Inflammatory macrophage treated with lipopolysaccharide for 1 hour (primary cell): ENCODE measurements around the gene RXRA.
A peak's percentile ranks its signal among the peaks of the same experiment; 100 is the strongest.

ENCODE experiments used
- DNase-seq, 2 donors: peaks; one replicate each; pipeline ENCODE4 v3.0.0-alpha.2; 2020 to 2022

Gene RXRA

GRCh38 chr9:134313470-134313869, 12.8 kb upstream of the RXRA start:
- DNase-seq, result no peak

GRCh38 chr9:134314039-134314949, 12.0 kb upstream of the RXRA start:
- no peak for DNase-seq

GRCh38 chr9:134314950-134315715, 11.1 kb upstream of the RXRA start:
- no peak for DNase-seq

- no peak for DNase-seq
Observed at GRCh38 chr9:134315716-134316448, 10.4 kb upstream of the RXRA start.

- DNase-seq, result no peak
Observed at GRCh38 chr9:134316449-134317160, 9.7 kb upstream of the RXRA start.

GRCh38 chr9:134317400-134317789, 8.9 kb upstream of the RXRA start:
- DNase-seq, result no peak

GRCh38 chr9:134317790-134318414, 8.4 kb upstream of the RXRA start:
- no peak for DNase-seq

GRCh38 chr9:134318481-134318891, 7.8 kb upstream of the RXRA start:
- no peak for DNase-seq

- no peak for DNase-seq
Observed at GRCh38 chr9:134318941-134319305, 7.3 kb upstream of the RXRA start.

- DNase-seq, result no peak
Observed at GRCh38 chr9:134319306-134320125, 6.7 kb upstream of the RXRA start.

GRCh38 chr9:134320126-134320867, 6.0 kb upstream of the RXRA start:
- DNase-seq, result no peak

GRCh38 chr9:134320868-134321471, 5.3 kb upstream of the RXRA start:
- no peak for DNase-seq

- DNase-seq, result no peak
Observed at GRCh38 chr9:134321531-134321930, 4.7 kb upstream of the RXRA start.

- DNase-seq, result no peak
Observed at GRCh38 chr9:134321946-134322741, 4.1 kb upstream of the RXRA start.

- DNase-seq, result no peak
Observed at GRCh38 chr9:134322781-134323241, 3.4 kb upstream of the RXRA start.

- peak in 1 of 2 donors; percentile 40 for DNase-seq
Observed at GRCh38 chr9:134323741-134324358, 2.4 kb upstream of the RXRA start.

GRCh38 chr9:134324359-134325095, 1.7 kb upstream of the RXRA start:
- DNase-seq, result peak; percentile 55 to 66
